CD4-positive, alpha-beta T cell treated with Interleukin-6 at 100 ng/mL for 8 hours (primary cell): ENCODE data around the gene NKX3-2.

Source experiments
- DNase-seq: peaks from one replicate; pipeline ENCODE4 v3.0.0-alpha.2; 2020; ENCODE audit warnings: mixed read lengths, low spot score

NKX3-2 gene

GRCh38 chr4:13531625-13531998 is 12.7 kb downstream of the NKX3-2 start:
- no peak for DNase-seq

GRCh38 chr4:13530823-13531624 is 13.3 kb downstream of the NKX3-2 start:
- DNase-seq: no peak

- no peak for DNase-seq
These were observed 15.0 kb downstream of the NKX3-2 start for GRCh38 chr4:13529128-13529919.

GRCh38 chr4:13528821-13529127 is 15.5 kb downstream of the NKX3-2 start:
- DNase-seq: no peak

GRCh38 chr4:13527981-13528820 is 16.1 kb downstream of the NKX3-2 start:
- DNase-seq: no peak

- DNase-seq: no peak
These were observed 16.9 kb downstream of the NKX3-2 start for GRCh38 chr4:13527192-13527980.

GRCh38 chr4:13526658-13527057 is 17.6 kb downstream of the NKX3-2 start:
- no peak for DNase-seq

GRCh38 chr4:13525606-13526281 is 18.6 kb downstream of the NKX3-2 start:
- DNase-seq: no peak

GRCh38 chr4:13524504-13525243 is 19.6 kb downstream of the NKX3-2 start:
- DNase-seq: no peak

- DNase-seq: no peak
These were observed 20.5 kb downstream of the NKX3-2 start for GRCh38 chr4:13523591-13524503.

- no peak for DNase-seq
These were observed 21.2 kb downstream of the NKX3-2 start for GRCh38 chr4:13523105-13523477.

GRCh38 chr4:13522282-13523104 is 21.8 kb downstream of the NKX3-2 start:
- no peak for DNase-seq

GRCh38 chr4:13521047-13521446 is 23.3 kb downstream of the NKX3-2 start:
- DNase-seq: no peak

GRCh38 chr4:13516315-13516860 is 27.9 kb downstream of the NKX3-2 start:
- no peak for DNase-seq

GRCh38 chr4:13515268-13515667 is 29.0 kb downstream of the NKX3-2 start:
- no peak for DNase-seq

GRCh38 chr4:13514722-13515121 is 29.6 kb downstream of the NKX3-2 start:
- no peak for DNase-seq

GRCh38 chr4:13511101-13511500 is 33.2 kb downstream of the NKX3-2 start:
- DNase-seq: no peak

GRCh38 chr4:13509442-13509841 is 34.9 kb downstream of the NKX3-2 start:
- DNase-seq: no peak
